Mucosa of gallbladder (tissue), 1 donor: ENCODE results near the gene SPIRE2. TPM values are rescaled to one million over a fixed set of nuclear protein-coding genes. Genes with fewer than 3 reads are reported as not detected.
"Not testable (repeated sequence)": the region's sequence is repeated elsewhere in the genome, so short reads cannot be mapped to it uniquely, and the experiment has no call there.

Experiments used
- DNase-seq: peaks from one replicate; pipeline ENCODE4 v3.0.0-alpha.2; 2020; ENCODE audit warnings: low spot score
- total RNA-seq: library from RNA; stranded (reverse); gene quantifications from one replicate; pipeline ENCODE4 v1.2.1, GENCODE V29; 2021
- donor health status: DM: no; HTN: no; CAD: no.

SPIRE2 gene
- total RNA-seq, 1 donor from 2014 or later = 19.9 TPM

DNA sequence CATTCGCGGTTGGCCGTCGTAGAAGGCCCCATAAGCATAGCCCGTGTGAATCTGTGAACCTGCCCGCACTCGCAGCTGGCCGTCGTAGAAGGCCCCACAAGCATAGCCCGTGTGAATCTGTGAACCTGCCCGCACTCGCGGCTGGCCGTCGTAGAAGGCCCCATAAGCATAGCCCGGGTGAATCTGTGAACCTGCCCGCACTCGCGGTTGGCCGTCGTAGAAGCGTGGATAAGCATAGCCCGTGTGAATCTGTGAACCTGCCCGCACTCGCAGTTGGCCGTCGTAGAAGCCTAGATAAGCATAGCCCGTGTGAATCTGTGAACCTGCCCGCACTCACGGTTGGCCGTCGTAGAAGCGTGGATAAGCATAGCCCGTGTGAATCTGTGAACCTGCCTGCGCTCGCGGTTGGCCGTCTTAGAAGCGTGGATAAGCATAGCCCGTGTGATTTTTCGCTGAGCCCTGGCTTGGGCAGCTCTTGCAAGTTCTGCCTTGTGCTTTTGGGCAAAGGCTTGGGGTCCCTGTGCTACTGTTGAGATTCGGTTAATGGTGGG lies 6.6 kb downstream of the SPIRE2 start:
- not testable (repeated sequence) for DNase-seq

DNA sequence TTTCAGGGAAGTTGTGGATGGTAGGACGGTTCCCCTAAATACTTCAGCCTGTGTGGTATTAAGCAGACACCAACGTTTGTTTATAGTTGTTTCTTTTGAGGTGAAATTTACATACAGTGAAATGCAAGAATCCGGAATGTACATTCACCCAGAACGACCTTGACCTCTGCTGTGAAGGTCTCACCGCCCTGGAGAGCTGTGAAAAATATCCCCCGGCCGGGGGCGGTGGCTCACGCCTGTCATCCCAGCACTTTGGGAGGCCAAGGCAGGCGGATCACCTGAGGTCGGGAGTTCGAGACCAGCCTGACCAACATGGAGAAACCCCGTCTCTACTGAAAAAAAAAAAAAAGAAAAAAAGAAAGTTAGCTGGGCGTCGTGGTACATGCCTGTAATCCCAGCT lies 8.2 kb downstream of the SPIRE2 start:
- DNase-seq = not testable (repeated sequence)

DNA sequence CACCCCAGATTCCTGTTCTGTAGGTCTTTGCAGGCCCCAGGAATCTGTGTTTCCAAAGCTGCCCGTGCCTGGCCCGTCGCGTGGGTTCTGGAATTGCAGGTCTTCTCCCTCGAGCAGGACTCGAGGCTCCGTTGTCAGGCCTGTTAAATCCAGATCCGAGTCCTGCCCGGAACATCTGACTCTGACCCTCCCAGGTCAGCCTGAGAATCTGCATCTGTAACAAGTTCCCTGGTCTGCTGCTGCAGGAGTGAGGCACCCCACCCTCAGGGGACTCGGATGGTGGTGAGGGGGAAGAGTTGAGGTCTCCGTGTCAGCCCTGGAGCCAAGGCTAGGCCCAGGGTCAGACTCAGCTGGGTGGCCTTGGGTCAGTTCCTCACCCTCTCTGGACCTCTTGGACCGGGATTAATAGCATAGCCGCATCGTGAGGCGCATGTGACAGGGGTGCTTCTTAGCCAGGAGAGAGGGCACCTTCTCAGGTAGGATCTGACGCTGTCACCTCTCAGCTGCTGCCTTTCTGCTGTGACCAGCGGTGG lies 8.8 kb downstream of the SPIRE2 start:
- no peak for DNase-seq

DNA sequence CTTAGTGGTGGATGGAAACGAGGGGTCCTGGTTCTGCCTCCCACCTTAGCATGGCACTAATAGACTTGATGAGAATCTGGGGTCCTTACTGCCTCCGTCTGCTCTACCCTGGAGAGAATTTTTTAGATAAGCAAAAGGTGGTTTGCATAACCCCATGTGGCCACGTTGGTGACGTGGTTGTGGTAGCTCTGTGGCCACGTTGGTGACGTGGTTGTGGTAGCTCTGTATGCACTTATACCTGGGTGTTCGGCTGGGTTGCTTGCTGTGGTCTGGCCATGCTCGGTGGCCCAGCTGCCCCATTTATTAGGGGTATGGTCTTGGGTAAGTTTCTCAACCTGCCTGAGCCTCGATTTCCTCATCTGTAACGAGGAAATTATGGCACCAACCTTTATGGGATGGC lies 13.0 kb downstream of the SPIRE2 start:
- no peak for DNase-seq

DNA sequence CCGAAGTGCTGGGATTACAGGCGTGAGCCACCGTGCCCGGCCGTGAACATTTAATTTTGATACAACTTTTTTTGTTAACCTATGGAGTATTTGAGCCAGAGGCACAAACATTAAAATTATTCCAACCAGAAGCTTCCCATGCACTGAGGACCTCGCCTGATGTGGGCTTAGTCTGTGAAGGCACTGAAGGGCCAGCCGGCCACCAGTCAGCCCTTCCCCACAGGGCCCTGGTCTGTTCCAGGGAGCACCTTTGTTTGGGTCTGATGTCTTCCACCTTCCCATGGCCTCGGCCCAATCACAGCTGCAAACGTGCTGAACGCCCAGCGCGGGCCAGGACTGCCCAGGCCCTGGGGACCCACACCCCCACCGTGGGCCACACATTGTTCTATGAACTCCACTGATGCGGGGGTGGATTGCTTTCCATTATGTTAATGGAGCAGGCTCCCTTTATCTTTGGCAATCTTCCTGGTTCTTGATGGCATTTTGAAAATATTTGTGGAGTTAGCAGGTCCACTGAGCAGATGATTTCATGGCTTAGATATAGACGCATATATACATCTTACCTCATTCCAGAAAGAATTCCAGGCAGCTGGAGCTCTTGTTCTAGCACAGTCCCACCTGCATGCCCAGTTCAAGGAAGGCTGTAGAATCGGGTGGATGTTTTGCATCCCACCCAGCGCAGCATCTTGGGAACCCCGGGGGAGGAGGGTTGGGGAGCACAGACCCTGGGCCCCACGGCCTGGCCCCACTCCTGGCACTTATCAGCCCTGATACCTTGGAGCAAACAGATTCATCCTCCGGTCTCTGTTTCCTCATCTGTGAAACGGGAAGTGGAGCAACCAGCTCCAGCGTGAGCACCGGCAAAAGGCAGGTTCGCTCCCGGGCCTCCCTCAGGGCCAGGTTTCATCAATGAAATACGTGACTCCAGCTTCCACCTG lies 14.5 kb downstream of the SPIRE2 start:
- DNase-seq = no peak

DNA sequence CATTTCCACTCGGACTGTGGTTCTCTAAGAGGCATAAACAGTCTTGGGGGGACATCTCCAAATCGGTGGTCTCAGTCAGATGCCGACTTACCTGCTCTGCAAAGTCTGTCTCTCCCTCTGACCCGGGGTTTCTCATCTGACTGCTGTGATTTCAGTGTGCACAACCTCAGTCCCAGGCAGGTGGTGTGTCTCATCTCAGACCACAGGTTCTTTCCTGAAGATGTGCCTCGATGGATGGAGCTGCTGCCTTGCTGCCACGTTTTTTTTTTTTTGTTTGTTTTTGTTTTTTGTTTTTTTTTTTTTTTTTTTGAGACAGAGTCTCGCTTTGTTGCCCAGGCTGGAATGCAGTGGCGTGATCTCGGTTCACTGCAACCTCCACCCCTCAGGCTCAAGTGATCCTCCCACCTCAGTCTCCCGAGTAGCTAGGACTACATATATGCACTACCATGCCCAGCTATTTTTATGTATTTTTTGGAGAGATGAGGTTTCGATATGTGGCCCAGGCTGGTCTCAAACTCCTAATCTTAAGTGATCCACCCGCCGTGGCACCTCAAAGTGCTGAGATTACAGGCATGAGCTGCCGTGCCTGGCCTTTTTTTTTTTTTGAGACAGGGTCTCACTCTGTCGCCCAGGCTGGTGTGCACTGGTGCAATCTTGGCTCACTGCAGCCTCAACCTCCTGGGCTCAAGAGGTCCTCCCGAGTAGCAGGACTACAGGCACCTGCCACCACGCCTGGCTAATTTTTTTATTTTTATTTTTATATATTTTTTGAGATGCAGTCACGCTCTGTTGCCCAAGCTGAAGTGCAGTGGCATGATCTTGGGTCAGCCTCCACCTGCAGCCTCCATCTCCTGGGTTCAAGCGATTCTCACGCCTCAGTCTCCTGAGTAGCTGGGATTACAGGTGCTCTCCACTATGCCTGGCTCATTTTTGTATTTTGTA lies 15.4 kb downstream of the SPIRE2 start:
- no peak for DNase-seq

DNA sequence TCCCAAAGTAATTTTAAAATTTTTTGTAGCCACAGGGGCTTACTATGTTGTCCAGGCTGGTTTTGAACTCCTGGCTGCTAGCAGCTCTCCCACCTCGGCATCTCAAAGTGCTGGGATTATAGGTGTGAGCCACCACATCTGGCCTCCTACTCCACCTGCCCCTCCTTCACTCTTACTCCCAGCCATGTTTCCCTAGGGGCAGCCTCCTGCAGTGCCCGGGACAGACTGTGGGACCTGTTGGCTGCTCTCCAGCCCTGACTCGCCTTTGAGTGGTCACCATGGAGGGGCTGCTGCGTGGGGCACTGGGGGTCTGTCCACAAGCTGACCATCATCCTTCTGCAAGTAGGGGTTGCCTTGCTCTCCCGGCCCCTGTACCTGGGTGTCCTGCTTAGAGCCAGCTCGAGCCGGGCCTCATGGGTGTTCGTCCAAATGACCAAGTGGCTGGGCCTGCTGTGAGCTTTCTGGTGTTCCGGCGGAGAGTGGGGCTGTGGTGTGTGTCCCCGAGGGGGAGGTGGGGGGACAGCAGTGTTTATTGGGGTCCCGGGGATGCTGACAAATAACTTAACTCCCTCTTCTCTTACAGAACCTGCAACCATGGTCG lies 16.6 kb downstream of the SPIRE2 start:
- DNase-seq = no peak

DNA sequence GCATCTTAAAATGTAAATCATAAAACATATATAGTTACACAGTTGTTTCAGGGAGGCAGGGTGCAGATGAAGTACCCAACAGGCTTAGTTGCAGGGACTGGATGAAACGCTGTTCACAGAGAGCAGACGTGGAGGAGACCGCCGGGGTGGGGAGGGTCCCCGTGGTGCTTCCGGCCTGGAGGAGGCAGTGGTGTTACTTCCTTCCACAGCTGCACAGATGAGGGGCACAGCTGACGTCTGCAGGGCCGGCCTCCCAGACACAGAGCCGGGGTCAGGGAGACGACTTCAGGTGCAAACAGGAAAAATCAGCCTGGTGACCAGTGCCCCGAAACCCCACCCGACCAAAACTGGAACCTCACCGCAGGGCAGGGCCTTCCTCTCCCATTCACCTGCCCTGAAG lies 17.1 kb downstream of the SPIRE2 start:
- no peak for DNase-seq

DNA sequence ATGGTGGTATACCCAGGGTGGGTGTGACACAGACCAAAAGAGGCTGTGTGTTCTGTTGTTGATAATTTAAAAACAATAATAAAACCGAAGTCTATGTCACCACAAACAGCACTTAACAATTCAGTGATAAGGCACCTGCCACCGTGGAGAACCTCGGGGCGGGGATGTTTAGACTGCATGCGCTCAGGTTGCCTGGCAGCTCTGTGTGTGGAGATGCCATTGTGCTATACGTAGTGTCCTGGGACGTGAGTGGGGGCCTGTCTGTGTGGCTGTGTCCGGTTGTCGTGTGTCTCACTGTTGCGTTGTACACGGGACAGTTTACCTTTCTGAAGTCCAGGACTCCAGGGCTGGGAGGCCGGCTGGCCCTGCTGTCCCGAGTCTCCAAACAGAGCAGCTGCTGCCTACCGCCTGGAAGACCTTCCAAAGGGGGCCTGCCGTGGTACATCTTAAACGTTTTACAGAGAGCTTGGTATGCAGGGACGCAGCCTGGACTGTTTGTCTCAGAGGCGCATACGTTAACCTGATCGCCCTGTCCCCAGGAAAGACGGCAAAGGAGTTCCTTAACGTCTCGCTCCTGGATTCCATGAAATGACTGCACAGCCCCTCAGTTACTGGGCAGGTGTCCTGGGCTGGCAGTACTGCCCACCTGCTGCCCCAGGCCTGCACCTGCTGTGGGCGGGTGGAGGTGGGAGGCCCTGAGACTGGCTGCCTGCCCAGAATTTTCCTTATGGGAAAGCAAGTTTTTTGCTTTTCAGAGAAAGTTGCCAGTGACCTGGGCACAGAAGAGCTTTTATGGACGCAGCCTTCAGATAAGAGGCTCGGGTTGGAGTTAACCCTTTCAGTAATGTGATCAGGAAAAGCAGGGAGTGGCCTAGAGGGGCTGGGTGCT lies 19.0 kb downstream of the SPIRE2 start:
- no peak for DNase-seq

DNA sequence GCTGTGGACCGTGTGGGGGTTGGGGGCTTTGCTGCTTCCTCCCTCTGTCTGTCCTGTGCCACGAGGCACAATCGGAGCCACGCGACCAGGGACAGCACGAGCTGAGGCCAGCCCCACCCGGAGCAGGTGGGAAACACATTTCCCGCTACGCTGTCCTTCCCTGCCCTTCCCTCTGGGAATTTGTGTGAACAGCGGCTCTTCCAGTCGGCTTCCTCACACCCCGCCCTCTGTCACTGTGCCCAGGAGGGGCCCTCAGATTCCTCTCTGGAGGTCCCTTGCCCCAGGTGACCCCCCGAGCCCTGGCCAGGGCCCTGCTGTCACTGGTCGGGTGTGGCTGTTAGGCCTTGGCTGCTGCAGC lies 19.6 kb downstream of the SPIRE2 start:
- no peak for DNase-seq

DNA sequence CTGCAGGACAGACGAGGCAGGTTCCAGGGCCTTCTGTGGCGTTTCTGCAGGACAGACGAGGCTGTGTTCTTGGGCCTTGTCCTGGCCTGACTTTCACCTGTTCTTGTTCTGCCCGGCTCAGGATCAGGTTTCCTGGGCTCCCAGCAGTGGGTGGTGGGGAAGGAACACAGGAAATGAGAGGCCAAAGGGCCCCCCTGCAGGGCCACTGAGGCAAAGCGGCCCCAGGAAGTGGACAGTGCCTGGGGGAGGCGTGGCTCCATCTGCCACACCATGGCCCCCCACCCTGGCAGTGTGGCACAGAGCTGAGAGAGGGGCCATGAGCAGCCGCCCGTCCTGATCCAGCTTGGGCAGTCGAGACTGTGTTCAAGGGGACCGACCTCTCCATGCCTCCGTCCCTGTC lies 20.7 kb downstream of the SPIRE2 start:
- no peak for DNase-seq

DNA sequence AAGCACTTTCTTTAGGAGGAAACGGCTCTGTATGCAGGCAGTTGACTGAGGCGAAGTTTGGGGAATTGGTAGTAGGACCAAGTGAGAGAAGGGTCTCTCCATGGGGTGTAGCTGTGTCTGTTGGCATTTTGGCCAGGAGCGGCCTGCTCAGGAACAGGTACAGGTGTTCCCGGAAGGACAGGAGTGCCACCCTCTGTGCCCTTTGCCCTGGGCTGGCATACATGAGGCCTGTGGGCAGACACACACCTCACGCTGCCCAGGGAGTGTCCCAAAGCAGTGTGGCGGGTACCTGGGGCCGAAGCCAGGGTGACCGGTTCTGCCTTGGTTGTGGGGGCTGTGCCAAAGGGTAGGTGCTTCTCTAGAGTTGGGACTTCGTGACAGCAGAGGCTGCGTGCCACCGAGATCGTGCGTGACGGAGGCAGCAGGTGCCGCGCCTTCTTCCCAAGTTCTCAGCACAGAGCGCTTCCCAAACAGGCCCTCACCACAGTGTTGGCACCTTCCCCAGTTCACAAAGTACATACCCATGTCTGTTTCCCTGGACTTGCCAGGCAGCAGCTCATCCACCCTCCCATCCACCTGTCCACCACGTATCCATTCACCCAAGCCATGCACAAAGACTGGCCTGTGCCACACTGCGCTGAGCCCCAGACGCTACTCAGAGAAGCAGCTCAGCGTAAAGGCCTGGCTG lies 25.2 kb downstream of the SPIRE2 start:
- DNase-seq = no peak

DNA sequence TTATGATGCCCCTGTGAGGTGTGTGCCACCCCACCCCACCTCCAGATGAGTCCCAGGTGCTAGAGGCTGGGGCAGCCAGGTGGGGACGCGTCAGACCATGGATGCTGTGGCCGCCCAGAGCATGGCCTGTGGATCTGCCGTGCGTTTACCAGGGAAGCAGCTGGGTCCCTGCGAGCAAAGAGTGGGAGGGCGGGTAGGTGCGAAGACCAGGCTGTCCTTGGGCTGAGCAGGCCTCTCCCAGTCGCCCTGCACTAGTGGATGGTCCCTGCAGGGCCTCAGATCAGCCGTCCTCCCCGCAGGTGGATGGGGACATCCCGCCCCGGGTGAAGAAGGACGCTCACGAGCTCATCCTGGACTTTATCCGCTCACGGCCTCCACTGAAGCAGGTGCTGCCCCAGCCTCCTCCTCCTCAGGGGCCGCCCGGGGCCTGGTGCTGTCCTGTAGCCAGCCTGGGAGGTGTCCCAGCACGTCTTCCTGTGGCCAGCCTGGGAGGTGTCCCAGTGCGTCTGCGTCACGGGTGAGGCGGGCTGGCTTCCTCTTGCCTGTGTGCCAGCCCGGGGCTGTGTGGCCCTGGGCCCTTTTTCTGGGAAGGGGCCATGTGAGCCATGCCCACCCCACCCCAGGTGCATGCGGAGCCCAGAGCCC lies 27.1 kb downstream of the SPIRE2 start:
- DNase-seq = no peak

DNA sequence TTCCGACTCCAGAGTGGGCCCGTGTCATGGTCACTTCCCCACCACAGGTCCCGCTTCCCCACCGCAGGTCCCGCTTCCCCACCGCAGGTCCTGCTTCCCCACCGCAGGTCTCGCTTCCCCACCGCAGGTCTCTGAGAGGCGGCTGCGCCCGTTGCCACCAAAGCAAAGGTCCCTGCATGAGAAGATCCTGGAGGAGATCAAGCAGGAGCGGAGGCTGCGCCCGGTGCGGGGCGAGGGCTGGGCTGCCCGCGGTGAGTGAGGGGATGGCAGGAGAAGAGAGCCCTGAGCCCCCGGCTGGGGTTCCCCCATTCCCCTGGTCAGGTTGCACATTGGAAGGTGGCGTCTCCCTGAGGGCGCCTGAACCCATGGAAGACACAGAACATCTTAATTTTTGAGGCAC lies 27.7 kb downstream of the SPIRE2 start:
- DNase-seq = no peak

DNA sequence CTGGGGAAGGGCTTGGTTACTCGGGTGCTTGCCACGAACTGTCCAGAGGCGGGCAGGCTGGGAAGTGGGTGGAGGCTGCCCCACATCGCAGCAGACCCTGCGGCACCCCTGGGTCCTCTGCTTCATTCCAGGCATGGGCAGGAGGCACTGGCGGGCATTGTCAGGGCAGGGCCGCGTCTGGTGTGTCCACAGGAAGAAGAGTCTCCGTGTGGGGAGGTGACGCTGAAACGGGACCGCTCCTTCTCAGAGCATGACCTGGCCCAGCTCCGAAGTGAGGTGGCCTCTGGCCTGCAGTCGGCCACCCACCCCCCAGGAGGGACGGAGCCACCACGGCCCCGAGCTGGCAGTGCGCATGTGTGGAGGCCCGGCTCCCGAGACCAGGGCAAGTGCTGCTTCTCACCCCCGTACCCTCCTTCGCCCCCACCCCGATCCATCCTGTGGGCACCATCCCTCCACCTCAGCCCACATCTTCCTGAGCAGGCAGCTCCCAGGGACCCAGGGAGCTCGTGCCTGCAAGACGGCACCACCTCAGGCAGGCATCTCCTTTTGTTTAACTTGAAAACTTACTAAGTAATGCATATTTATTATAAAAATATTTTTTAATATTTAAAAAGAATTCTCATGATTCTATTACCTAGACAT lies 30.8 kb downstream of the SPIRE2 start:
- DNase-seq = no peak

DNA sequence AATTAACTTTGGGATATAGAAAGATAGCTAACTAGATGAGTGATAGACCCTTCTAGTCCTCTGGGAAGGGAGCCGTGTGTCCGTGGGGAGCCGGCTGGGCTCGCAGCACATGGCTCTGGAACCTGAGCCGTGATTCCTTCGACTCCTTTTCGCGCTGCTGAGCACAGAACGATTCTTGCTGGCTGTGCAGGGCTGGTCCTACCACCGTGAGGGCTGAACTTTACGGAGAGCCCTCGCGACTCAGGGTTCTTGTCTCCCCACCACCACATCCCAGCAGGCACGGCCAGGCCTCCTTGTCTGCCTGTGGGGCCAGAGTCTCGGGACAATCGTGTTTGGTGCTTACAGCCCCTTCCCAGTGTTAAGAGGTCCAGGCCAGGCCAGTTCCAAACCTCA lies 31.3 kb downstream of the SPIRE2 start:
- DNase-seq = no peak

DNA sequence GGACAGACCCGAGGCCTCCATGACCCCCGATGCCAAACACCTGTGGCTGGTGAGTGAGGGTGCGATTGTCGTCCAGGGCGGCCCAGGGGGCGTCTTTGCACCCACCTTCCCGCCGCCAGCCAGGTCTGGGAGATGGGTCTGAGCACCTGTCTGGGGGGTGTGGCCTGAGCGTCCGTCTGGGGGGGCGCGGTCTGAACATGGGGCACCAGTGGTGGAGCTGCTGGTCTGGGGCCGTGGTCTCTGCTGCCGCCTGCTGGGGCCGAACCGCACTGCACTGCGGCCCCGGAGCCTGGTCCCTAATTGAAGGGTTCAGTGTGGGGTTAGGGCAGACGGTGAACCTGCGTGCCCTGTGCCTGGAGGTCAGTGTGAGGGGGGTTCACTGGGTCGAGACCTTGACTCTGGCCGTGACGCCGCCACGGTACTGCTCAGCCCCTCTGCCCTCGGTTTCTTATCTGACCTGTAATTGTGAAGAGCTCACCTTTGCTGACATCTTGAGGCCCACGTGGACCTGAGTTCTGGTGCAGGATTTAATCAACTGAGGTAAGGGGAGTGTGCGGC lies 32.6 kb downstream of the SPIRE2 start:
- DNase-seq = peak; percentile 63

DNA sequence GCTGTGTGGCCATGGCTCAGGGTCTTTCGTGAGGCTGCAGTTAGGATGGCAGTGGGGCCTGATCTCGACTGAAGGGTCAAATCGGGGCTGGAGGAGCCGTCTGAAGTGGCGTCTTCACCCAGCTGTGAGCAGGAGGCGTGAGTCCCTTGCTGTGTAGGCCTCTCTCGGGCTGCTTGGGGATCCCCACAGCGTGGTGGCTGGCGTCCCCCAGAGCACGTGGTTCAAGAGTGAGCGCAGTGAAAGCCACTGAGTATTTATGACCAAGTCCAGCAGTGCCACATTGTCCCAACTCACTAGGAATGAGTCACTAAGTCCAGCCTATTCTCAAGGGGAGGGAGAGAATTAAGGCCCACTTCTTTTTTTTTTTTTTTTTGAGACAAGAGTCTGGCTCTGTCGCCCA lies 33.4 kb downstream of the SPIRE2 start:
- no peak for DNase-seq

DNA sequence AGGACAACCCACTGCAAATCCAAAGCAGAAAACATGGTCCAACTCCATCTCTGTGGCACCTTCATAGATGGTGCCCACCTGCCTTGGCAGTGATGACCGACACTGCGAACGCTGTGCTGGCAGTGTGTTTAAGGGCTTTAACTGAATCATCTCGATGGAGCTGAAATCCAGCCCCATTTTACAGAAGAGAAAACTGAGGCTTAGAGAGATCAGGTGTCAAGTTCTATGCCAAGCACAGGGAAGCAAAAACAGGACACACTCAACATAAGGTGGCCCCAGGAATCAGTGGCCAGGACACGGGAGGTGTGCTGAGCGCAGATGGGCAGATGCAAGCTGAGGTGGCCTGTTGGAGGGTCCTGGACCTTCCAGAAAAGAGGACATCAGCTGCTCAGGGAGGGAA lies 34.5 kb downstream of the SPIRE2 start:
- DNase-seq = no peak
